ENCODE data around the gene ACTG2.
"Not testable (repeated sequence)": the region's sequence is repeated elsewhere in the genome, so short reads cannot be mapped to it uniquely, and the experiment has no call there.

Gene ACTG2

DNA sequence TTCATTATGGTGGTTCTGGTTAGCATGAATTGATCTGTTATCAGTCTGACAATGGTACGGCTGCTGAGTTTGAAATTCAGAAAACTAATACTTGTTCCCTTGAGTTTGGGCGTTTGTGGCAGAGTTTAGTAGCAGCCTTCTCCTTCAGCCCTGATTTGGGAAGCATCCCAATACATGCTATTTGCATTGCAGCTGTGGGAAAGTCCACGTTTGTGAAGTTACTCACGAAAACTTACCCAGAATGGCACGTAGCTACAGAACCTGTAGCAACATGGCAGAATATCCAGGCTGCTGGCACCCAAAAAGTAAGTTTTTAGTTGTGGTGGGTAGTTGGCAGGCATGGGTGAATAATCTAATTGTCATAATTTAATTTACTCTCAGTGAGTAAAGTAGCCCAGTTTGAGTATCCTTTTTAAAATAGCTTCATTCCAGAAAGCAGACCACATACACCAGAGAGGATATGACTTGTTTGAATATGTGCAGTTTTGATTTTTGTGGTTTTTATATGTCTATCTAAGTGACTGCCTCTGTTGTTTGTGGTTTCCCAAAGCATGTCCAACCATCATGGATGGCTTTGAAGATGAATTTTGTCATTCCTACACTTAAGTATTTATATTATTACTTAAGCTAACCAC, 46.0 kb downstream of the ACTG2 start:
- no peaks in the 10 kb centered on the region for H3K9me3 ChIP-seq (ENCODE audit: low read length)
- H3K4me3 ChIP-seq (ENCODE audit: low read length): no peak overlapping the region
- no peak overlapping the region for H2AFZ ChIP-seq (ENCODE audit: low read depth, low read length)
- H3K36me3 ChIP-seq (ENCODE audit: insufficient read depth, low read length): peaks cover 50% of the 10 kb centered on the region
- H3K4me1 ChIP-seq (ENCODE audit: insufficient read depth, low read length): no peaks in the 10 kb centered on the region
- H3K27me3 ChIP-seq (ENCODE audit: insufficient read depth, low read length): no peaks in the 10 kb centered on the region

DNA sequence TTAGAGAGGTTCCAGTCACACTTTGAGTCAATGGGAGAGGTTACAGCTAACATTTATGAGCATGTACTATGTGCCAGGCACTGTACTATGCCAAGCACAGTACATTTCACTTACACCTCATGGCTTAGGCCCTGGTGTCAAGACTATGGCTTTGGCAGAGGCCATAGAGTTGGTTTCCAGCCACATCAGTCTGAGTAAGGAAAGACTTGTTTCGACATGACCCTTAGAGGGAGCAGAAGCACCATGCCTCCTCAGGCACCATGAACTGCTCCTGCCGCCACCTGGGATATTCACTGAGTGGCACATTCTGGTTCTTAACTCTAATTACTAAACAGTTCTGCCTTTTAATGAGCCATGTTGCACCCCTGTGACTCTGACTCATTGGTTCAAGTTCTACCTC, 46.6 kb downstream of the ACTG2 start:
- H3K4me3 ChIP-seq (ENCODE audit: low read length): no peak overlapping the region
- H2AFZ ChIP-seq (ENCODE audit: low read depth, low read length): no peak overlapping the region
- H3K36me3 ChIP-seq (ENCODE audit: insufficient read depth, low read length): peaks cover 51% of the 10 kb centered on the region
- H3K4me1 ChIP-seq (ENCODE audit: insufficient read depth, low read length): no peaks in the 10 kb centered on the region
- no peaks in the 10 kb centered on the region for H3K9me3 ChIP-seq (ENCODE audit: low read length)
- H3K27me3 ChIP-seq (ENCODE audit: insufficient read depth, low read length): no peaks in the 10 kb centered on the region

DNA sequence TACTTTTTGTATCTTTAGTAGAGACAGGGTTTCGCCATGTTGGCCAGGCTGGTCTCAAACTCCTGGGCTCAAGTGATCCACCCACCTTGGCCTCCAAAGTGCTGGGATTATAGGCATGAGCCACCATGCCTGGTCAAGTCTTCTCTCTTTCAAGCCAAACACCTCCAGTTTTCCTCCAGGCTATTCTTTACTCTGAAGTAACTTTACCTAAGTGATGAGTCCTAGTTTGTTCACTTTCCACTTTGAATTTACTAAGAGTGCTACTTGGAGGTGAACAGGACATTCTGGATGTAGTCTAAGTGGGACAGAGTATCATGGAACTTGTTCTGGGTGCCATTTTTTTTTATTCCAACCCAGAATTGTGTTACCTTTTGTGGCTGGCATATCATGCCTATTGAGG, 47.3 kb downstream of the ACTG2 start:
- H3K9me3 ChIP-seq (ENCODE audit: low read length); H3K4me3 ChIP-seq (ENCODE audit: low read length); H3K4me1 ChIP-seq (ENCODE audit: insufficient read depth, low read length); H2AFZ ChIP-seq (ENCODE audit: low read depth, low read length); H3K27me3 ChIP-seq (ENCODE audit: insufficient read depth, low read length): not testable (repeated sequence)
- H3K36me3 ChIP-seq (ENCODE audit: insufficient read depth, low read length): peaks cover 58% of the 10 kb centered on the region

DNA sequence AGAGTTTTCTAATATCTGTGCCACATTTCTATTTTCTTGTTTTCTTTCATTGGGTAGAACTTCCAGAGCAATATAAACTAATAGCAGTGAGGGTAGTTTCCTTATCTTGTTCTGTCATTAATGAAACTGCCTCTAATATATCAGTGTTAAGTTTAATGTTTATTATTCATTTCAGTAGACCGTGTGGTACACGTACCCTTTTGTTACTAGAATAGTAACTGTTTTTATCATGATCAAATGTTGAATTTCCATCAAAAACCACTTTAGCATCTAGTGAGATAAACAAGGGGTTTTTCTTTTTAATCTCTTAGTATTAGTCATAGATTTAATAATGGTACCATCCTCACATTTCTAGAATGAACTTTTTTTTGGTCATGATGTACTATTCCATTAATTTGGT, 49.9 kb downstream of the ACTG2 start:
- no peaks in the 10 kb centered on the region for H3K27me3 ChIP-seq (ENCODE audit: insufficient read depth, low read length)
- peaks cover 56% of the 10 kb centered on the region for H3K36me3 ChIP-seq (ENCODE audit: insufficient read depth, low read length)
- no peaks in the 10 kb centered on the region for H3K4me1 ChIP-seq (ENCODE audit: insufficient read depth, low read length)
- no peak overlapping the region for H3K4me3 ChIP-seq (ENCODE audit: low read length)
- H3K9me3 ChIP-seq (ENCODE audit: low read length): no peaks in the 10 kb centered on the region
- no peak overlapping the region for H2AFZ ChIP-seq (ENCODE audit: low read depth, low read length)

DNA sequence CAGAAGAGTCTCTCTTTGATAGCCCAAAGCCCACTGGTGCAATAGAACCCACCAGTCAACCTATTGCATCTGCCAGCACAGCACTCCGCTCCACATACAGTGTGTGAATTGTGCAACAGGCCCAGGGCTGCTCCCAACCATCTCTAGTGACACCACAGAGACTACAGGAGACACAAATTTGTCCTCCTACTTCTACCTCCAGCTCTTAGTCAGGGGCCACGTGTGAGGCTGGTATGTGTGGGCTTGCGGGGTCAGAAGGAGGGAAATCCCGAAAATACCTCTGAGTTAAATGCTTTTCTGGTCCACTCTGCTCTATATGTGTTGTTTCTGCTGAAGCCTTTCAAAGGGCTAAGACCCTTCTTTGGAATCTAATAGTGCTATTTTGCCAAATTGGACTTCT, 51.9 kb downstream of the ACTG2 start:
- Histone ChIP-seq H3K4me1 (ENCODE audit: insufficient read depth, low read length) (no peaks in the 10 kb centered on the region), H3K36me3 (ENCODE audit: insufficient read depth, low read length) (peaks cover 63% of the 10 kb centered on the region), H3K27me3 (ENCODE audit: insufficient read depth, low read length) (no peaks in the 10 kb centered on the region), H2AFZ (ENCODE audit: low read depth, low read length) (no peak overlapping the region), H3K4me3 (ENCODE audit: low read length) (no peak overlapping the region), H3K9me3 (ENCODE audit: low read length) (no peaks in the 10 kb centered on the region)

DNA sequence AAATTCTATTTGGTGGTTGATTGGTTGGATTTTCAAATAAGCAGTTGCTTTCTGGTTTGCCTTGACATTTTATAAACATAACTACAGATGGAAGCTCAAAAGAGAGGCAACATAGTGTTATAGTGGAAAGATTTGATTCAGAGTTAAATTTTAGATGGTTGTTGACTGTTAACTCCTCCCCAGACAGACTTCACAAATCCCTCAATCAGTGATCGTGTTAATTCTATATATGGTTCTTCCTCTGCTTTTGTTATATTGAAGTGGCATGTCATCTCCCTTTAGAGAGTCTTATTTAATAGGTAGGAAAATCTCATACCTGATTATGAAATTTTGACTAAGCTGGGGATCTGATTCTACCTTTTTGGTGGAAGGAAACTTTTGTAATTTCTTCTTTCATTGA, 53.4 kb downstream of the ACTG2 start:
- Histone ChIP-seq H3K36me3 (ENCODE audit: insufficient read depth, low read length) (peaks cover 73% of the 10 kb centered on the region), H3K27me3 (ENCODE audit: insufficient read depth, low read length) (no peaks in the 10 kb centered on the region), H2AFZ (ENCODE audit: low read depth, low read length) (no peak overlapping the region), H3K4me3 (ENCODE audit: low read length) (no peak overlapping the region), H3K4me1 (ENCODE audit: insufficient read depth, low read length) (no peaks in the 10 kb centered on the region), H3K9me3 (ENCODE audit: low read length) (no peaks in the 10 kb centered on the region)

DNA sequence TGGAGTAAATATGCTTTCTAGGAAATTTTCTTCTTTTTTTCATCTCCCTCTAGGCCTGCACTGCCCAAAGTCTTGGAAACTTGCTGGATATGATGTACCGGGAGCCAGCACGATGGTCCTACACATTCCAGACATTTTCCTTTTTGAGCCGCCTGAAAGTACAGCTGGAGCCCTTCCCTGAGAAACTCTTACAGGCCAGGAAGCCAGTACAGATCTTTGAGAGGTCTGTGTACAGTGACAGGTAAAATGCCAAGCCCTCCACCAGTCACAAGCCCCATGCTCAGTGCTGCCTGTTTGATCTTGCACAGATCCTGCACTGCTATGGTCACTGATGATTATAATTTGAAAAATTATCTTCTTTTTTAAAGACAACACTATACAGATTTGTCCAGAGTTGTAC, 53.9 kb downstream of the ACTG2 start:
- no peaks in the 10 kb centered on the region for H3K27me3 ChIP-seq (ENCODE audit: insufficient read depth, low read length)
- peaks cover 78% of the 10 kb centered on the region for H3K36me3 ChIP-seq (ENCODE audit: insufficient read depth, low read length)
- H3K4me3 ChIP-seq (ENCODE audit: low read length): no peak overlapping the region
- H2AFZ ChIP-seq (ENCODE audit: low read depth, low read length): no peak overlapping the region
- H3K9me3 ChIP-seq (ENCODE audit: low read length): no peaks in the 10 kb centered on the region
- H3K4me1 ChIP-seq (ENCODE audit: insufficient read depth, low read length): no peaks in the 10 kb centered on the region

DNA sequence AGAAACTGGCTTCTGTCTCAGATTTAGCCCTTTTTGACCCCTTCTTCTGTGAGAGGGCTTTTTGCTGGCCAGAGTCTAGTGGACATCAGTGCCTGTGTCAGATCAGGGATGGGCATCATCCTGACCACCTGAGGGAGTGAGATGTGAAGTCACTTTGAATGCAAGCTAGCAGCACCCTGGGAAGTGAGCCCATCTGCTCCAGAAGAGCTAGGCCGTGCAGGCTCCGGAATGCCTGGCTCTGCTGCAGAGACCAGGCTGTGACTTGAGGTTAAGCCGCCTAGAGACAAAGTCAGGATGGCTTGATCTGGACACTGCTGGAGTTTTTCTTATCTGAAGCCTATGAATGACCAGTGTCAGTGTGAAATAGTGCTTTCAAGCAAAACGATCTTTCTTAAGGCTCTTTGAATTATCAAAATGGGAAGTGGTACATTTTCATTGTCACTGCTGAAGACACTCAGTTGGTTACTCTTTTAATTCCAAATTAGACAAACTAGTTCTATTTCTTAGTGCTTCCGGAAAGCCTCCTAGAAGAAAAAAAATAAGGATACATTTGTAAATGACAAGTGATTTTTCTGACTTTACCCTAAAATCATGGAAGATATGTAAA, 54.7 kb downstream of the ACTG2 start:
- Histone ChIP-seq H3K9me3 (ENCODE audit: low read length) (no peaks in the 10 kb centered on the region), H3K4me1 (ENCODE audit: insufficient read depth, low read length) (no peaks in the 10 kb centered on the region)

DNA sequence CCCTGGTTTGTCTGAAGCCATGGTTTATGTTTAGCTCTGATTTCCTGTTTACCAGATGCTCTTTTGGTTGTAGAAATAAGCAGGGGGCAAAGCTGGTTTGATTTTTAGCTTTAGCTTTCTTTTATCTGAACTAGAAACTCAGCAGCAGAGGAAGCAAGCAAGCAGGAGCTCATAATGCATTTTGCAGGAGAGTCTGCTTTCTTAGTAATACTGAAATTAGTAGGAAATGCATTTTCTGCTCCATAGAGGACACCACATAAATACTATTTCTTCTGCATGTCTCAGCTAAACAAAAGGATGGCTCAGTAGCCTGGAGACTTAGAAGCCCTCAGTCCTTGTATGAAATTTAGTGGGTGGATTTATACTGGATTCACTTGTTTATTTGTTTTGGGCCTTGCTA, 57.0 kb downstream of the ACTG2 start:
- H3K9me3 ChIP-seq (ENCODE audit: low read length): no peaks in the 10 kb centered on the region
- no peaks in the 10 kb centered on the region for H3K27me3 ChIP-seq (ENCODE audit: insufficient read depth, low read length)
- H3K4me3 ChIP-seq (ENCODE audit: low read length): no peak overlapping the region
- peaks cover 86% of the 10 kb centered on the region for H3K36me3 ChIP-seq (ENCODE audit: insufficient read depth, low read length)
- H3K4me1 ChIP-seq (ENCODE audit: insufficient read depth, low read length): no peaks in the 10 kb centered on the region
- H2AFZ ChIP-seq (ENCODE audit: low read depth, low read length): no peak overlapping the region

More for the DNA sequence above, 54.7 kb downstream of the ACTG2 start:
- Histone ChIP-seq H3K36me3 (ENCODE audit: insufficient read depth, low read length) (peaks cover 86% of the 10 kb centered on the region), H3K27me3 (ENCODE audit: insufficient read depth, low read length) (no peaks in the 10 kb centered on the region), H2AFZ (ENCODE audit: low read depth, low read length) (no peak overlapping the region), H3K4me3 (ENCODE audit: low read length) (no peak overlapping the region)

DNA sequence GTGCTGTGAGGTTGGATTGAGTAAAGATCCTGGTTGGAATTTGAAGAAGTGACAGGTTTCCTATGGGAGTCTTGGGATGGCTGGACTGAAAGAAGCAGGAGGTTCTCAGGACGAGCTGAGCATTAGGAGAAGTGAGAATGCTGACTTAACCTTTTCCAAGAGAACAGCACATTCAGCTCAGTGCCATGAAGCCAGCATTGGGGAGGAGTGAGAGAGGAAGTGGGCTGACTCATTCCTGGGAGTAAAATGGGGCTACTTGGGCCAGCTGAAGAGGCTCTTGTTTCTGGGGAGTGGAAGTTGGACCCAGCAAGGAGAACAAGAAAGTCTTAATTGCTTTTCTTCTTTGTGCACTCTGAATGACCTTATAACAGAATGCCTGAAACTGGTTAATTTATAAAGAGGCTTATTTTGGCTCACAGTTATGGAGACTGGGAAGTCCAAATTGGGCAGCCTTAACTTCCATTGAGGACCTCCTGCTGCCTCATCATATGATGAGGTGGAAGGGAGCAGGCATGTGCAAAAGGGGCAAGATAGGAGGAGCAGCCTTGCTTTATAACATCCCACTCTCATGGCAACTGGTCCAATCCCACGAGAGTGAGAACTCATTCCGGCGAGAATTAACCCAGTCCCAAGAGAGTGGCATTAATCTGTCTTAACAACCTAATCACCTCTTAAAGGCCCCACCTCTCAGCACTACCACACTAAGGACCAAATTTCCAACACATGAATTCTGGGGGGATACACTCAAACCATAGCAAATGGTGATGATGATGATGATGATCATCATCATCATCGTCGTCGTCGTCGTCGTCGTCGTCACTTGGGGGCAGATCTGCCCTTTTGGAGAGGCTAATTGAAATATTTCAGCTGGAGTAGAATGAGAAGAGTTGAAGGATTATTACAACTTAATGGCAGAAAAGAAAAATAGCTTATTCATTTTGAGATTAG, 60.0 kb downstream of the ACTG2 start:
- Histone ChIP-seq H3K4me3 (ENCODE audit: low read length) (no peak overlapping the region), H3K9me3 (ENCODE audit: low read length) (no peaks in the 10 kb centered on the region), H2AFZ (ENCODE audit: low read depth, low read length) (no peak overlapping the region), H3K36me3 (ENCODE audit: insufficient read depth, low read length) (peaks cover 87% of the 10 kb centered on the region), H3K27me3 (ENCODE audit: insufficient read depth, low read length) (no peaks in the 10 kb centered on the region), H3K4me1 (ENCODE audit: insufficient read depth, low read length) (no peaks in the 10 kb centered on the region)

DNA sequence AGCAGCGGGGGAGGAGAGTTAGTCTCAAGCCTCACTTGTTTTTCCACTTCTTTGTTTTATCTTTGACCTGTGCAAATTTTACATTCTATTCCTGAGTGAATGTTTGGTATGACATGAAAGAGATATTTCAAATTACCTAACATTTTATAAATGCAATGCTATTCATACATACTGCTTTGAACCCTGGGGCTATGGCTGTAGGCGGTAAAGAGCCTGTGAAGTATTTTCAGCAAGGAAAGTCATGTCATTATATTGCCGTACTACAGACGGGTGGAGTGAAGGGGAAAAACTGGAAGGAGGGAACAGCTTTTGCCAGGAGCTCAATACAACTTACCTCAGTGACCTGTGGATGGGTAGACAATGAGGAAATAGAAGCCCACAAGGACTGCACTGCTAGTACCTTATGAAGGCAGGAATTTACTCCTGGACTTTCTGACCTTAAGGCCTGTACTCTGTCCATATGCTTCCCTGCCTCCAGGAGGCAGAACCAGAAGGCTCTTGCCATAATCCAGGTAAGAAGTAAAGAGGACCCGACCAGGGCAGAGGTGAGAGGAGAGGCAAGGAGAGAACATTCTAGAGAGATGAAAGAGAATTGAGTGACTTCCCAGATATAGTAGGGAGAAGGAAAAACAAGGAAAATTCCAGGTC, 63.5 kb downstream of the ACTG2 start:
- H2AFZ ChIP-seq (ENCODE audit: low read depth, low read length): no peak overlapping the region
- peaks cover 77% of the 10 kb centered on the region for H3K36me3 ChIP-seq (ENCODE audit: insufficient read depth, low read length)
- no peaks in the 10 kb centered on the region for H3K9me3 ChIP-seq (ENCODE audit: low read length)
- H3K4me3 ChIP-seq (ENCODE audit: low read length): no peak overlapping the region
- no peaks in the 10 kb centered on the region for H3K4me1 ChIP-seq (ENCODE audit: insufficient read depth, low read length)
- no peaks in the 10 kb centered on the region for H3K27me3 ChIP-seq (ENCODE audit: insufficient read depth, low read length)

DNA sequence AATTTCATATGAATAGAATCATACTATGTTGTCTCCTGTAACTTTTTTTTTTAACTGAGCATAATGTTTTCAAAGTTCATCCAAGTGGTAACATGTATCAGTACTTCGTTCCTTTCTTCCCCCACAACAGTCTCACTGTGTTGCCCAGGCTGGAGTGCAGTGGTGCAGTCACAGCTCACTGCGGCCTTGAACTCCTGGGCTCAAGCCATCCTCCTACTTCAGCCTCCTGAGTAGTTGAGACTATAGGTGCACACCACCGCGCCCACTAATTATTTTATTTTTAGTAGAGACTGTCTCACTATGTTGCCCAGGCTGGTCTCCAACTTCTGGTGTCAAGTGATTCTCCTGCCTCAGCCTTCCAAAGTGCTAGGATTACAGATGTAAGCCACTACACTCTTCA, 68.5 kb downstream of the ACTG2 start:
- Histone ChIP-seq H3K4me3 (ENCODE audit: low read length) (no peak overlapping the region), H3K4me1 (ENCODE audit: insufficient read depth, low read length) (no peaks in the 10 kb centered on the region), H3K36me3 (ENCODE audit: insufficient read depth, low read length) (peaks cover 39% of the 10 kb centered on the region), H2AFZ (ENCODE audit: low read depth, low read length) (no peak overlapping the region), H3K9me3 (ENCODE audit: low read length) (no peaks in the 10 kb centered on the region), H3K27me3 (ENCODE audit: insufficient read depth, low read length) (no peaks in the 10 kb centered on the region)
